Muscle layer of duodenum (tissue), 2 donors: ENCODE measurements around the gene CNTNAP2.
"Not testable (repeated sequence)": the region's sequence is repeated elsewhere in the genome, so short reads cannot be mapped to it uniquely, and the experiment has no call there.

ENCODE experiments used
- H3K27ac ChIP-seq: one replicate; pipeline ENCODE4 v1.7.0; 2013; ENCODE audit warnings: mild to moderate bottlenecking, low read length
- H3K27me3 ChIP-seq: one replicate; pipeline ENCODE4 v1.7.0; 2013; ENCODE audit warnings: low read depth, mild to moderate bottlenecking, control low read depth, low read length
- H3K36me3 ChIP-seq, 2 donors: one replicate each; pipeline ENCODE4 v1.7.0; 2013; ENCODE audit warnings: low read length in 2 of 2, control low read depth in 1 of 2, mild to moderate bottlenecking in 1 of 2; ENCODE audit not compliant: insufficient read depth in 2 of 2, control insufficient read depth in 1 of 2
- H3K4me1 ChIP-seq, 2 donors: one replicate each; pipeline ENCODE4 v1.7.0; 2013; ENCODE audit warnings: low read length in 2 of 2, mild to moderate bottlenecking in 2 of 2, control low read depth in 1 of 2, moderate library complexity in 1 of 2; ENCODE audit not compliant: insufficient read depth in 2 of 2, control insufficient read depth in 1 of 2
- H3K4me3 ChIP-seq, 2 donors: one replicate each; pipeline ENCODE4 v1.7.0; 2013; ENCODE audit warnings: low read length in 2 of 2, low read depth in 1 of 2, mild to moderate bottlenecking in 1 of 2
- H3K9me3 ChIP-seq, 2 donors: one replicate each; pipeline ENCODE4 v1.7.0; 2013; ENCODE audit warnings: low read length in 2 of 2, control low read depth in 1 of 2, mild to moderate bottlenecking in 1 of 2; ENCODE audit not compliant: control insufficient read depth in 1 of 2
- donor health status: healthy.

The CNTNAP2 gene

GRCh38 chr7:146223851-146224250 lies 107.2 kb downstream of the CNTNAP2 start:
- no peaks in the 10 kb centered on the region for H3K27me3 ChIP-seq
- H3K27ac ChIP-seq, result no peak overlapping the region
- H3K9me3 ChIP-seq, result no peaks in the 10 kb centered on the region
- H3K4me3 ChIP-seq, result no peak overlapping the region
- no peaks in the 10 kb centered on the region for H3K4me1 ChIP-seq
- H3K36me3 ChIP-seq, result no peaks in the 10 kb centered on the region

- Histone ChIP-seq H3K36me3 (no peaks in the 10 kb centered on the region), H3K4me1 (no peaks in the 10 kb centered on the region), H3K9me3 (no peaks in the 10 kb centered on the region), H3K27me3 (no peaks in the 10 kb centered on the region), H3K27ac (no peak overlapping the region), H3K4me3 (no peak overlapping the region)
Measured at GRCh38 chr7:146232604-146233003, 116.0 kb downstream of the CNTNAP2 start.

GRCh38 chr7:146235195-146235594 lies 118.6 kb downstream of the CNTNAP2 start:
- no peaks in the 10 kb centered on the region for H3K9me3 ChIP-seq
- no peak overlapping the region for H3K27ac ChIP-seq
- no peaks in the 10 kb centered on the region for H3K4me1 ChIP-seq
- H3K27me3 ChIP-seq, result no peaks in the 10 kb centered on the region
- H3K4me3 ChIP-seq, result no peak overlapping the region
- no peaks in the 10 kb centered on the region for H3K36me3 ChIP-seq

GRCh38 chr7:146242661-146243060 lies 126.1 kb downstream of the CNTNAP2 start:
- Histone ChIP-seq H3K4me3 (no peak overlapping the region), H3K4me1 (no peaks in the 10 kb centered on the region), H3K36me3 (no peaks in the 10 kb centered on the region), H3K27me3 (no peaks in the 10 kb centered on the region), H3K9me3 (no peaks in the 10 kb centered on the region), H3K27ac (no peak overlapping the region)

- H3K27ac ChIP-seq, H3K36me3 ChIP-seq, H3K4me1 ChIP-seq, H3K9me3 ChIP-seq, H3K27me3 ChIP-seq: not testable (repeated sequence)
- peak overlapping the region in 1 of 2 donors; percentile 29 for H3K4me3 ChIP-seq
Measured at GRCh38 chr7:146247991-146248390, 131.4 kb downstream of the CNTNAP2 start.

GRCh38 chr7:146248744-146249143 lies 132.1 kb downstream of the CNTNAP2 start:
- H3K27me3 ChIP-seq, H3K36me3 ChIP-seq, H3K27ac ChIP-seq, H3K9me3 ChIP-seq, H3K4me1 ChIP-seq: not testable (repeated sequence)
- H3K4me3 ChIP-seq, result peak overlapping the region in 1 of 2 donors; percentile 29

- H3K36me3 ChIP-seq, result no peaks in the 10 kb centered on the region
- no peak overlapping the region for H3K4me3 ChIP-seq
- no peaks in the 10 kb centered on the region for H3K4me1 ChIP-seq
- H3K9me3 ChIP-seq, result no peaks in the 10 kb centered on the region
- no peak overlapping the region for H3K27ac ChIP-seq
- no peaks in the 10 kb centered on the region for H3K27me3 ChIP-seq
Measured at GRCh38 chr7:146249272-146249671, 132.7 kb downstream of the CNTNAP2 start.

GRCh38 chr7:146255609-146256008 lies 139.0 kb downstream of the CNTNAP2 start:
- Histone ChIP-seq H3K4me3 (no peak overlapping the region), H3K27me3 (no peaks in the 10 kb centered on the region), H3K9me3 (no peaks in the 10 kb centered on the region), H3K27ac (no peak overlapping the region), H3K36me3 (no peaks in the 10 kb centered on the region), H3K4me1 (no peaks in the 10 kb centered on the region)

- Histone ChIP-seq H3K9me3 (no peaks in the 10 kb centered on the region), H3K4me3 (no peak overlapping the region), H3K27me3 (no peaks in the 10 kb centered on the region), H3K36me3 (no peaks in the 10 kb centered on the region), H3K27ac (no peak overlapping the region), H3K4me1 (no peaks in the 10 kb centered on the region)
Measured at GRCh38 chr7:146262527-146262926, 145.9 kb downstream of the CNTNAP2 start.

- no peaks in the 10 kb centered on the region for H3K9me3 ChIP-seq
- no peaks in the 10 kb centered on the region for H3K27me3 ChIP-seq
- no peaks in the 10 kb centered on the region for H3K36me3 ChIP-seq
- no peak overlapping the region for H3K4me3 ChIP-seq
- H3K4me1 ChIP-seq, result no peaks in the 10 kb centered on the region
- no peak overlapping the region for H3K27ac ChIP-seq
Measured at GRCh38 chr7:146276888-146277287, 160.3 kb downstream of the CNTNAP2 start.

GRCh38 chr7:146285418-146285817 lies 168.8 kb downstream of the CNTNAP2 start:
- Histone ChIP-seq H3K9me3 (no peaks in the 10 kb centered on the region), H3K4me1 (no peaks in the 10 kb centered on the region), H3K36me3 (no peaks in the 10 kb centered on the region), H3K27ac (no peak overlapping the region), H3K4me3 (no peak overlapping the region), H3K27me3 (no peaks in the 10 kb centered on the region)

GRCh38 chr7:146290746-146291145 lies 174.1 kb downstream of the CNTNAP2 start:
- no peaks in the 10 kb centered on the region for H3K4me1 ChIP-seq
- H3K9me3 ChIP-seq, result no peaks in the 10 kb centered on the region
- H3K27me3 ChIP-seq, result no peaks in the 10 kb centered on the region
- H3K4me3 ChIP-seq, result no peak overlapping the region
- no peak overlapping the region for H3K27ac ChIP-seq
- no peaks in the 10 kb centered on the region for H3K36me3 ChIP-seq
